Stimulated activated CD4-positive, alpha-beta T cell treated with anti-CD3 and anti-CD28 coated beads, Interleukin-4, amount 100 ng/mL, for 4 hours (primary cell): ENCODE data around the gene KIF5A.

Experiments used
- DNase-seq, 2 experiments: peaks; one replicate each; pipeline ENCODE4 v3.0.0-alpha.2; 2020

The KIF5A gene

DNA sequence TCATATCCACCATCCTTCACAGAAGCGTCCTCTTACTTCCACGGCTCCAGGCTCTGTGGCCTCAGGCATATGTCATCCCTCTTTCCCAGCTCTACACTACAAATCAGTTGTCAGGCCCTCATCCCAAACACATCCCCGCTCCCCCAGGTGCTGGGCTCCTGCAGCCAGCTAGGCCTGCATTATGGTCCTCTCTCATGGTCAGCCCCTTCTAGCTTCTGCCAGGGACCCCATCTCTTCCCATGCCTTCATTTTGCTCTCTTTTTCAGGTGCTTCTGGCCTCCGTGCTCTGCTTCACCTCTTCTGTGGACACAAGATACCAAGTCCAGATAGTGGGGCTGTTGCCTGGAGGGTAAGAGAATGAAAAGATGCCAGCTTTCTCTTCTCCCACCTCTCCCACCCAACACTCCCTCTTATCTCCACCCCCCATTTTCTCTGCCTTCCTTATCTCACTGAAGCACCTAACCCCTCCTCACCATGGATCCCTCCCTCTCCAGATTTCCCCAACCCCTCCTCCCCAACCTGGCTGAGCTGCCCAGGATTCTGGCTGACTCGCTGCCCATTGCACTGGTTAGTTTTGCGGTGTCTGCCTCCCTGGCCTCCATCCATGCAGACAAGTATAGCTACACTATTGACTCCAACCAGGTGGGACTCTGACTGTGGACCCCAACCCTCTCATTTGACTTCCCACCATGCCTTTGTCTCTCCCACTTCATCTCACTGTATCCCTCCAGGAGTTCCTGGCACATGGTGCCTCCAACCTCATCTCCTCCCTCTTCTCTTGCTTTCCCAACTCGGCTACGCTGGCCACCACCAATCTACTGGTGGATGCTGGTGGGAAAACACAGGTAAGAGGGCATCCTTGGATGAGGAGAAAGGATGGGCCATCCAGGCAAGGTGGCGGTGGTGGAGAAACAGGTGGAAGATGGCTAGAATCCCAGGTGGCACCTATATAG is 72.7 kb downstream of the KIF5A start:
- DNase-seq, result no peak

DNA sequence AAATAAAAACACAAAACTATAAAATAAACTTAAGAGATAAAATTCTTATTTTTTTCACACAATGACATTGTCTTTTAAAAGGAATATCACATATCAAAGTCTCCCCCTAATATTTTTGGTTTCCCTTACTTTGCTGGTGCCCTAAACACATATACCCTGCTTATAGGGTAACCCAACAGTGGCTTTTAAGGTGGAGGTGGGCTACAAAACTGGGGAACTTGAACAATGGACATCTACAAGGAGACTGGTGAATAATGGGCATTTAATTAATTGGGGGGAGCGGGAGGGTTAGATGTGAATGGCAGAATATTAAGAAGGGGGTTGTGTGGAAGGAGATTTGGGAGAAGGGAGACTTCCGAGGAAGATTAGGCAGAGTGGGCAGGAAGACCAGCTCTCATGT is 73.5 kb downstream of the KIF5A start:
- DNase-seq, result no peak

DNA sequence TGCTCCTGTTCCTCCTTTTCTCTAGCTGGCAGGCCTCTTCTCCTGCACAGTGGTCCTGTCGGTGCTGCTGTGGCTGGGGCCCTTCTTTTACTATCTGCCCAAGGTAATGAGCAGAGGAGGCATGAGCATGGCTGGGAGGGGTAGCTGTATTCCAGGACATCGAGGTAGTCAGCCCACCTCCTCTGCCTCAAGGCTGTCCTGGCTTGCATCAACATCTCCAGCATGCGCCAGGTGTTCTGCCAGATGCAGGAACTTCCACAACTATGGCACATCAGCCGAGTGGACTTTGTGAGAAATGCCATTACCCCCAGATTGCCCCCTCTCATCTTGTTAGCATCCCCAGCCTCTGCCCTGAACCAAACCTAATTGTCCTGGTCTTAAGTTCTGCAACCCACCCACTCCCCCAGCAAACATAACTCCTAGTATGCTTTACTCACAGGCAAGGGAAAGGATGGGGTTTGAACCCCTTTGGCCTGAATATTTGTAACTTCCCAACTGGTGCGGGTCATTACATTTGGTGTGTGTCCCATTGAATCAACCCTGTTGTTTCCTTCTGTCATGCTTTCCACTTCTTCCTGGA is 74.1 kb downstream of the KIF5A start:
- DNase-seq, result no peak

DNA sequence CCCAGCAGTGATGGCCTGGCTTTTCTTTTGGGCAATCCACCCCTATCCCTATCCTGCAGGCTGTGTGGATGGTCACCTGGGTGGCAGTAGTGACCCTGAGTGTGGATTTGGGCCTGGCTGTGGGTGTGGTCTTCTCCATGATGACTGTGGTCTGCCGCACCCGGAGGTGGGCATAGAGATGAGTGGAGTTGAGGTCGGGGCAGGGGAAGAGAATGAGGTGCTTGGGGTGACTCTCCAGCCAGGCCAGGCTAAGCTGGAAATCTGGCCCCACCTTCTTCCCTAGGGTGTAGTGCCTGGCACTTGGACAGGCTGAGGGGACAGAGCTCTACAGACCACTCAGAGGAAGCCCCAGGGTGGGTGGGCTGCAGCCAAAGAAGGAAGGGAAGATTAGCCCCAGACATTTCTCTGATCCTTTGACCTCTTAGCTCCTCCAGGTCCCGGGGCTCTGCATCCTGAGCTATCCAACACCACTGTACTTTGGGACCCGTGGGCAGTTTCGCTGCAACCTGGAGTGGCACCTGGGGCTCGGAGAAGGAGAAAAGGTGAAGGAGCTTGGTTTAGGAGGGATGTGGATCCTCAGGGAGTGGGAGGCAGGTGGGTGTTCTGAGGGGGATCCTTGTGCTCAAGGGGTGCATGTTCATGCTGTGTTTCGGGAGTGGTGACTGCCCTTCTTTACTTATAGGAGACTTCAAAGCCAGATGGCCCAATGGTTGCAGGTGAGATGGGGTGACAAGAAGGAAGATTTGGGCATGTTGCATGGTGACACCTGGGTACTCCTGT is 74.8 kb downstream of the KIF5A start:
- no peak for DNase-seq

DNA sequence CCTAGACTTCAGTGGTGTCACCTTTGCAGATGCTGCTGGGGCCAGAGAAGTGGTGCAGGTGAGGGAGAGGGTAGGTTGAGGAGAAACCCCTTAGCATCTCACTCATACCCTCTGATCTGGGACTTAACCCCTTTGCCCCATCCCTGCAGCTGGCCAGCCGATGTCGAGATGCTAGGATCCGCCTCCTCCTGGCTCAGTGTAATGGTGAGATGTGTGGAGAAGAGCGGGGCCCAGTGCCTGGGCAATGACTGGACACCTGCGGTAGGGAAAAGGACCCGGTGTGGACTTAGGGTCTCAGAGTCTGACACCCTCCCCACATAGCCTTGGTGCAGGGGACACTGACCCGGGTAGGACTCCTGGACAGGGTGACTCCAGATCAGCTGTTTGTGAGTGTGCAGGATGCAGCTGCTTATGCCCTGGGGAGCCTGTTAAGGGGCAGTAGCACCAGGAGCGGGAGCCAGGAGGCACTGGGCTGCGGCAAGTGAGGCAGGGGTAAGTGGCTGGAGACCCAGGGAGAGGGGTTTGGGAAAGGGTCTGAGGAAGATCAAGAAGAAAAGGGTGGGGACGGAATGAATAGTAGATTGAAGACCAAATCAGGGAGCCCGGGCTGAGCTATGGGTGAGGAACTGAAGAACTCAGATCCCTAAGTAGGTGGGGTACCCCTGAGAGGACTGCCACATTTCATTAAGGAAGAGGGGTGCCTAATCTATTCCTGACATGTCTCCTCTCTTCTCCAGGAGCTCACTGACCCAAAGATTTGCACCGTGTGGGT is 75.6 kb downstream of the KIF5A start:
- no peak for DNase-seq

DNA sequence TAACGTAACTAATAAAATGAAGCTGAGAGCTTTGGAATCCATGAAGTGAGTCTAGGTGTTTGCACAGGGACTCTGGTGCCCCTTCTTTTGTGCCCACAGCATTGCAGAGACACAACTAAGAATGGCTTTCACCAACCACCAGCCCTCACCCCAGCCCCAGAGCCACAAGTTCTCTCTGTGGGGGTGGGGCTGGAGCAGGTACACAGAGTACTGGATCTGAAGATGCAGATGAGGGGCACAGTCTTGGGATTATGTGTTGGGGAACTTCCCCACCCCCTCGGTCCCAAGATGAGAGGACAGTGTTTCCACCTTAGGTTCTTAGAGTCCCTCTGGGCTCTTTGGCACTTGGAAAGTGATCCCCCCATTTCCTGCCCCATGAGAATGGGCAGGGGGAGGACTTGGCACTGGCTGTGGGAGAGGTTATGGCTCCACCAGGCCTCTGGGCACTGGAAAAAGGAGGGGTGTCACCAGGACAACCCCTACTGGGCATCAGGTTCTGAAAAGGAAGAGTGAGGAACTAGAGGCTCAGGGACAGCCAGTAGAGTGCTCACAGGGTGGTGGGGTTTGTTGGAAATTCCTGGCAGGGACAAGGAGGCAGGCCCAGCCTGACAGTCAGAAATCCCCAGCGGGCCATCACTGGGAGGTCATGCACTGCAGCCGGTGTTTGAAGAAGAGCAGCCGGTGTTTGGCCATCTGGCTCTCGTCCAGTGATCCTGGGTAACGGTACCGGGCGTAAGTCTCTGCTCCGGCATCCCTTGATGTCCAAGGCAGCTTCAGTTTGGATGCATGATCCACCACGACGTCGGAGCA is 76.5 kb downstream of the KIF5A start:
- no peak for DNase-seq

DNA sequence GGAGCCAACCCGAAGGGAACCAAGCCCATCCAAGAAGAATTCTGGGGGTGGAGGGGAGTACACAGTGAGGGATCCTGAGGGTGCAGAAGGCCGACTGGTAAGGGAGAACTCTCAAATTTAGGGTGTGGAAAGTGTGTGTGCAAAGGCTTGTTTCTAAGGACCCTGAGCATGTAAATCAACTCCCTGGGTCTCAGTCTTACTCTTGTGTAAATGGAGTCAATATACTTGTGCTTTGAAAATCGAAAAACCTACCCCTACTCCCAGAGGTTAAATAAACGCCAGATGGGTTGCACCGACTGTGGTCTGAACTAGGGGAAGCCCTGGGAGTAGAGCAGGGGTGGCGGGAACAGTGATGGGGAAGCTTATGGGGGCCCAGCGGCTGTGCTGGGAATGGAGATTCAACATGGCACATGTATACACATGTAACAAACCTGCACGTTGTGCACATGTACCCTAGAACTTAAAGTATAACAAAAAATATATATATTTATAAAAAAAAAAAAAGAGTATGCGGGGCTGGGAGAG is 77.1 kb downstream of the KIF5A start:
- no peak for DNase-seq

DNA sequence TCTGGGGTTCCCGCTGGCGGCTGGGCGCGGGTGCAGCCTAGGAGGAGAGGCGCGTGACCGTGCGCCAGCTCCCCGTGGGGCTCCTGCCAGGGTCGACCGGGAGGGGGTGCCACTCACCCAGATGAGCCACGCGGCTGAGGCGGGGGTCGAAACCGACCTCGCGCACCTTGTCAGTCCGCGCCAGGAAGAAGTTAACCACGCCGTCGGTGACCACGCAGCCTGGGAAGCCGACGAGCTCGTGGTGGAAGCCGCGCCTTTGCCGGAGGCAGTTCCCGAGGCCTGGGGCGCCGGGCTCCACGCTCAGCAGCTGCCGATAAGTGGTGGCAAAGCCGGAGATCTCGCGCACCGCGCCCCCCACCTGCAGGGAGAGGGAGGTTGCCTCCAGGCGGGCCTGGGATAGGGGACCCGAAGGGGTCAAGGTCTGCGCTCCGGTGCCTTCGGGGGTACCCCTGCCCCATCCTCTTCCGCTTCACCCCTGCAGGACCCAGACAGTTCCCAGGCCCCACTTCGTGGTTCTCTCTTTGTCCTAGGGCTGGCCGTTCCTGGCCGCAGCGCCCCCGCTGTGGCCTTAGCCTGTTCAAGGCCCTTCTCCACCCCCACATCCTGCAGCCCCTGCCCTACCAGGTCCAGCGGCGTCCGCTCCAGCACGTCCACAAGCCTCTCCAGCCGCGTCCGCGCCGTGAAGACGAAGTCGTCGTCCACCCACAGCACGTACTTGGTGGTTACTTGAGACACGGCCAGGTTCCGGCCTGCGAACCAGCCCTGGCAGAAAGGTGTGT is 77.8 kb downstream of the KIF5A start:
- DNase-seq, result no peak

DNA sequence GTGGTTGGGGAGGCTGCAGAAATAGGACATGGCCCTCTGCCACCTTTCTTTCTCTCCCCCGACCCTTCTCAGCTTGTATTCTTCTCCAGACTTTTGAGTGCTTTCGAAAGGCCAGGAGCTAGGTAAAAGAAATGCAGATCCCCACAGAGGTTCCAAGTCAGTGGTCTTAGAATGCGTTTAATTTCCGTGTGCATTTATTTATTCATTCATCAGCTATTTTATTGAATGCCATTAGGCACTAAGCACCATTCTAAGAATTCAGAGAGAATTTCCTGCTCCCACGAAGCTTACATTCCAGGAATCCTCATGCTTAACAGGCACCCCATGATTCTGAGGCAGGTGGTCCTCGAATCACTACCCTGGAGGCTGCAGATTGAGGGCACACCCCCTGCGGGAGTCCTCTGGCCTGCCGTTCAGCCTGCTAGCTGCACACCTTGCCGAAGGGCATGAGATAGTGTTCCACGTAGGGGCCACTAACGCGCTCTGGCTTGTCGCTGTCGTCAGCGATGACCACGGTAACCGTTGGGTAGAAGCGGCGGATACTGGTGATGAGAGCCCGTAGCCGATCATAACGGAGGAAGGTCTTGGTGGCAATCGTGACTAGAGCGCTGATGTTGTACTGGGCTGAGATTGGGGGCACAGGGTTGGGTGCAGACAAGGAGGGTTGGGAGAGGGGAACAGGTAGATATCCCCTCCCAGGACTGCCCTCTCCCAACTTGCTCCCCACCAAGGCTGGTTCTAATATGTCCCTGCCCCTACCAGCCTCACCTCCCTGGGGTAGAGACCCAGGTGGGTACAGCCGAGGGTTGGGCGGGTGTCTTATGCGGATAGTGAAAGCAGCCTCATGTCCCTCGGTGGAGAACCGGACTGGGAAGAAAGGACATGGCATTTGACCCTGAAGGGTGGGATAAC is 78.7 kb downstream of the KIF5A start:
- DNase-seq, result no peak

DNA sequence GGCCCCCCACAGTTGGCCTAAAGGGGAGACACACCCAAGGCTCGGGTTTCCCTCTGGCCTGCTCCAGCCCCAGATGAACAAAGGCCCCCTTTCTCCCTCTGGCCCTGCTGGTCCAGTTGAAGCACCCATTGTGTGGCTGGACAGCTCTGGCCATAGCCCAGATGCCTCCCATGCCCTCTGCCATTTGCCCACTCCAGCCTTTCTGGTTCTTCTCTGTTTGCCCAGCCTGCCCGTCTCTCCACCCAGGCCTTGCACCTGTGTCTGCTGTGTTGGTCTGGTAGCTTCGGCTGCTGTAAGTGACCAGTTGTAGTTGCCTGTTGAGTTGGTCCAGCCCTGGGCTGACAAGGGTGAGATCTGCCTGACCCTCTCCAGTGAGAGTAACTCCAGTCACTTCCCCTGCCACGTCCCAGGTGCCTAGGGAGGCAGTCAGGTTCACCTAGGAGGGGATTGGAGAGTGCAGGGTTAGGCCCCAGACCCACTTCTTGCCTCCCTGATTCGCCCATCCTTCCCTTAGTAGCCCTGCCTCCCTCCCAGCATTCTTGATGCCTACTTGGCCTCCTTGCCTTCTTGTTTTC is 80.1 kb downstream of the KIF5A start:
- no peak for DNase-seq

DNA sequence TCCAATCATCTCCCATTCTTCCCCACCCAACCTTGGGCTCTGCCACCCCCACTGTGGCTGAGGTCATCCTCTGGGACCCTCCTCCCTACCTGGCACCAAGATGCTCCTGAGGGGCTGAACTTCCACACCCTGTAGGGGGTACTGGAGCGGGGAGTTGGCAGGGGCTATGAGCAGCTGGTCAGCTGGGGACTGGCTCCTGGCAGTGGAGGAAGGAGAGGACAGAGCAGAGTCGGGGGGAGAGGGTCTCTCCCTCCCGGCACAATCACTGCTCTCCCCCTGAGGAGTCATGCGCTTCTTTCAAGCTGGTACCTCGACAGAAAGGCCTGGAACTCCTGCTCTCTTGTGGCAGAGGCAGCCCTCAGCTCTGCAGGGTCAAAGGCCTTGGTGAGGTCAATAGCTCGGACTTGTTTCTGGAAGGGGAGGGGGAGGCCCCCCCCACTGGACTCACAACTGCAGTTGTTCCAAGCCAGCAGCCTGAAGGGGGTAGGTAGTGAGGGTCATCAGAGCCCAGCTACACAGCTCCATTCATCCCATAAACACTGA is 81.1 kb downstream of the KIF5A start:
- no peak for DNase-seq

DNA sequence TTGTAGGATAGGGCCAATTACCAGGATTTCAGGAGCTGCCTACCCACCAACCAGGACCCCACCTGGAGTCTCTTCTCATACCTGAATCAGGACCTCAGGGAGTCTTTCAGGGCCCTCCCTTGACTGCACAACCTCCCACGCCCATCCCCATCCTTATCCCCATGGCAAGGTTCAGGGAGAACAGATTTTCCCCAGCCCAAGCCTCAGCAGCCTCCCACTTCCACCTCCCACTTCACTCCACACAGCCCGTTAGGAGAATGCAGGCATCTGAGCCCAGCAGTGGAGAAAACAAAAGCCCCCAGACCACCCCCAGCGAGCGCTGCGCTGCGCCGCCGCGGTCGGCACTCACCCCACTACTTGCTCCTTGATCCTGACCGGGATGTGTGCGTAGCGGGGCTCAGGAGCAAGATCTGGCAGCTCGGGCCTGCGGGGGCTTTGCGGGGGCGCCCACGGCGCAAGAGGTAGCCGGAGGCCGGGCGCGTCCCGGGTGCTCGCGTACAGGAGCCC is 81.8 kb downstream of the KIF5A start:
- no peak for DNase-seq

DNA sequence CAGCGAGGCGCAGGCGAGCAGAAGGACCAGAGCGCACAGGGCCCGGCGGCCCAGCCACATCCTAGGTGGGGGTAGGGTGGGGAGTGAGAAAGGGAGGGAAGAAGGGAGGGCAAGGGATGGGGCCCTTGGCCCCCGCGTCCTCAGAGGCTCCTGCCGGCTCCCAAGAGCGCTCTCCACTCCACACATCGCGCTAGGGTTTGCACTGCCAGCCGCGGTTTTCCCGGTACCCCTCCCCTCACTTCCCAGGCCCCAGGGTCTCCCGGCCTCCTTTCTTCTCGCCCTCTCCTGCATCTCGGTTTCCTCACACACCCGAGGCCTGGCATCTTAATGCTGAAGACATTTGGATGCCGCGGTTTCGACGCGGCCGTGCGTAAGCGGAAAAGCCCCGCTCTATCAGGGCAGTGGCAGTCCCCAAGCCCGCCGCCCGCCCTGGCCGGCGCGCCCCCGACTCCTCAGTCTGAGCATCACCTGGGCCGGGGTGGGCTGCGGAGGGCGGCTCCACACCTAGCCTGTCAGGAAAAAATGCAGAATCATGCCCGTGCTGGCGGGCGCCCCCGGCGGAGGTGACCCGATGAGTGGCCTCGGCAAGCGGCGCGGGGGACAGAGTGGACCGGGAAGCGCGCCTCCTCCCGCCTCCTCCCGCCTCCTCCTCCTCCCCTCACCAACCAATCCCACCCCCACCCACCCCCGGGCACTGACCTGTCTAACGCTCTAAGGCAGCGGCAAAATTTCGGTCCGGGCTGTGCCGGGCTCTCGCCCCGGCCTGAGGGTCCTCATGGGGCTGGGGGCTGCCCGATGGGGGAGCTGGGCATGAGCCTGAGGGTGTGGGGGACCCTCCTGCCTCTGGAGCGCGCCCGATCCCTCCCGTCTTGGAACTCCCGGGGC is 82.5 kb downstream of the KIF5A start:
- no peak for DNase-seq

DNA sequence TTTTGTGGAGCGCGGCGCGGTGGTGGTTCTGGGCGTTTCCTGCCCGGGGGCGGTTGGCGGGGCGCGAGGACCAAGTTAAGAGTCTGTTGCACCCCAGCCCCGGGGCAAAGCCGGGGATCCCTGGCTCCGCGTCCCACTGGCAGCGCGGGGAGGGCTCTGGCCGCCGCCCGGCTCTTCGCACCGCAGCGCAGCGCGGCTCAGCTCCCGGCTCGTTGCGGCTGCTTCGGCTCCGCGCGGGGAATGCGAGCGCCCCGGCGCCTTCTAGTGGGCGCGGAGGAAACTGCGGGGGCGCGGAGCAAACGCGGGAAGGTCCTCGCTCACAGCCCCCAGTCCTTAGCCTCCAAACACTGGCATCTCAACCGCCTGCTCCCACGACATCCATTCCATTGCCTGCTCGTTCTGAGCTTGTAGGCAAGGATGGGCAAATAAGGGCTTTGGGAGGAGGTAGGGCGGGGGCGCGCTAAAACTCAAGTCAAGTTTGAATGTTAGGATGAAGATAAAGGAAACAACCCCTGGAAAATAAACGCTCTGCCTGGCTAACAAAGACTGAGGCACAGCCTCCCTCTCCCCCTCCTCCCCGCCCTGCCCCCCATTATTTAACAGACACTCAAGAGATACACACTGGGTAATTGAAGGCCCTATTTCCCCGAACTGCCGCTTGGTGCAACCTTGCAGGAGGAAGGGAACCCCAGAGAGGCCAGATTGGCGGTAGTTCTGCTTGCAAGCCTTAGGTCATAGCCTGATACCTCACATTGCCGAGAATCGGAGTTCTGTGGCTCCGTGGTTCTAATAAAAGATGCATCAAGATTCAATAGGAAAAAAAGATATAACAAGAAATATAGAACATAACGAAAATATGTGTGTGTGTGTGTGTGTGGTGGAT is 83.4 kb downstream of the KIF5A start, which contains the start of gene B4GALNT1:
B4GALNT1 (minus strand) TSS at position 244 of the 883 bp plus-strand sequence. CDS start 1,069 bp downstream, outside the sequence.
- DNase-seq, result peak; percentile 57 to 69
